MM.1S (cell line): ENCODE measurements around the gene MAEA.

Experiments
- EZH2 ChIP-seq: fragments of 300-600 bp; sonication (generic); optimal IDR thresholded peaks from 2 replicates; pipeline ENCODE3; 2017; ENCODE audit warnings: low read depth, mild to moderate bottlenecking, antibody characterized with exemption, low read length, mixed read lengths
- TF ChIP-seq, protein P1 (sequence below): fragments of 300-600 bp; sonication (generic); IDR thresholded peaks from 2 replicates; pipeline ENCODE4 v1.5.1; 2016; ENCODE audit warnings: antibody characterized with exemption, low read length, mixed read lengths

DNA sequence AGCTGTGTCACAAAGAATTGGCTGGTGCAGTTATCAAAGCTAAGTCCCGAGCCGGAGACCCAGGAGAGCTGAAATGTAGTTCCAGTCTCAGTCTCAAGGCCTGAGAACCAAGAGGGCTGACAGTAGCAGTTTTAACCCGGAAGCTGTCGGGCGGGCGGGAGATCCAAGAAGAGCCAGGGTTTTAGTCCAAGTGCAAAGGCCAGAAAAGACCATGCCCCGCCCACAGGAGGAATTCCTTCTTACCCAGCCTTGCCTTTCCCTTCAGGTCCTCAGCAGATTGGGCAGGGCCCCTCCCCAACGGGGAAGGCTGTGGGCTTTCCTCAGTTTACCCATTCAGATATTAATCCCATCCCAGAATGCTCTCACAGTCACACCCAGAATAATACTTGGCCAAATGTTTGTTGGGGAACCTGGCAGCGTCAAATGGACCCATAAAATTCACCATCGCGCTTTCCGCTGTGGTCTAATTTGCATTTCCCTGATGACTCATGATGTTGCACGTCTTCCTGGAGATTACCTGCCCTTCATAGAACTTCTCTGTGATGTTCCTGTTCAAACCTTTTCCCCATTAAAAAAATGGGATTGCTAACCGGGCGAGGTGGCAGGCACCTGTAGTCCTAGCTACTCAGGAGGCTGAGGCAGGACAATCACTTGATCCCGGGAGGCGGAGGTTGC is 16.2 kb downstream of the MAEA start:
- TF ChIP-seq, protein P1, sequence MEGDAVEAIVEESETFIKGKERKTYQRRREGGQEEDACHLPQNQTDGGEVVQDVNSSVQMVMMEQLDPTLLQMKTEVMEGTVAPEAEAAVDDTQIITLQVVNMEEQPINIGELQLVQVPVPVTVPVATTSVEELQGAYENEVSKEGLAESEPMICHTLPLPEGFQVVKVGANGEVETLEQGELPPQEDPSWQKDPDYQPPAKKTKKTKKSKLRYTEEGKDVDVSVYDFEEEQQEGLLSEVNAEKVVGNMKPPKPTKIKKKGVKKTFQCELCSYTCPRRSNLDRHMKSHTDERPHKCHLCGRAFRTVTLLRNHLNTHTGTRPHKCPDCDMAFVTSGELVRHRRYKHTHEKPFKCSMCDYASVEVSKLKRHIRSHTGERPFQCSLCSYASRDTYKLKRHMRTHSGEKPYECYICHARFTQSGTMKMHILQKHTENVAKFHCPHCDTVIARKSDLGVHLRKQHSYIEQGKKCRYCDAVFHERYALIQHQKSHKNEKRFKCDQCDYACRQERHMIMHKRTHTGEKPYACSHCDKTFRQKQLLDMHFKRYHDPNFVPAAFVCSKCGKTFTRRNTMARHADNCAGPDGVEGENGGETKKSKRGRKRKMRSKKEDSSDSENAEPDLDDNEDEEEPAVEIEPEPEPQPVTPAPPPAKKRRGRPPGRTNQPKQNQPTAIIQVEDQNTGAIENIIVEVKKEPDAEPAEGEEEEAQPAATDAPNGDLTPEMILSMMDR: no peak
- TF ChIP-seq EZH2: no peak
